ENCODE measurements around the gene BCOR. TPM values are rescaled to one million over a fixed set of nuclear protein-coding genes. Genes with fewer than 3 reads are reported as not detected.

Gene BCOR
- total and polyA plus RNA-seq, 2 of the 13 experiments (the other 11 are each of a cell fraction or from before 2014, with no cell fraction given): 14.3 to 15.2 TPM

DNA sequence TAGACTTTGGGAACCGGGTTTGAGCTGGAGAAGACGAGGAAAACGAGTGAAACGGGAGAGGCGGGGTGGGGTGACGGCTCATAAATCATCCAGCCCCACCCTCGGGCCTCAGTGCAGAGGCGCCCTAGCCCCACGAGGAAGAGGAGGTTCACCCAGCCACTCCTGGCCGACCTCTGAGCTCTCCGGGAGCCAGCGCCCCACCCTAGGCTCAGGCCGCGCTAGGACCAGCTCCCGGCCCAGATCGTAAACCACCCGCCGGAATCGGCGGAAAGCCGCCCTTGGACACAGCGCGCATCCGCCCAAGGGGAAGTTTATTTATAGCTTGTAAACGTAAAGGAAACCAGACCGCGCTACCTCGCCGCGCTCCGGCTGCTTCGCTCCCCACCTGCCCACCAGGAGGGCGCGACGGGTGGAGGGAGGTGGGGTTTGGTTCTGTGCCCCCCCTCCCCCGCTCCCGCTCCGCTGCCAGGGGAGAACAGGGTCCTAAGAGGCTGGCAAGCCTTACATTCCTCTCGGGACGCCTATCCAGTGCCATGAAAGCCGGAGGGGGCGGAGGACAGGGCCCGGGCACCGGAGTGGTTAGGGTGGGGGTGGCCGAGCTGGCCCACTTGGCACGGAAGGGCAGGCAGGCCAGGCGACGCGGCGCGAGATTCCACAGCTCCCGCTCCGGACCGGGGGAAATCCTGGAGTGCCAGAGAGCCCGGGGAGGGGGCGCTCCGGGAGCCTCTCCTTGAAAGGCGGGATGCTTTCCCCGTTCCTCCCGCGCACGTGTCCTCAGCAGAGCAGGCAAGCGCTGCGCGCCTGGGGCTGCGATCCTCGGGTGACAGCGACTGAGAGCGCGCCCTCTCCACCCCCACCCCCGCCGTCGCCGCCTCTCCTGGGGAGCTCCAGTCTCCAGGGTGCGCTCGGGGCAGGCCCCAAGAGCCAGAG, 84.2 kb downstream of the BCOR start (continued):
- TF ChIP-seq, protein P1, sequence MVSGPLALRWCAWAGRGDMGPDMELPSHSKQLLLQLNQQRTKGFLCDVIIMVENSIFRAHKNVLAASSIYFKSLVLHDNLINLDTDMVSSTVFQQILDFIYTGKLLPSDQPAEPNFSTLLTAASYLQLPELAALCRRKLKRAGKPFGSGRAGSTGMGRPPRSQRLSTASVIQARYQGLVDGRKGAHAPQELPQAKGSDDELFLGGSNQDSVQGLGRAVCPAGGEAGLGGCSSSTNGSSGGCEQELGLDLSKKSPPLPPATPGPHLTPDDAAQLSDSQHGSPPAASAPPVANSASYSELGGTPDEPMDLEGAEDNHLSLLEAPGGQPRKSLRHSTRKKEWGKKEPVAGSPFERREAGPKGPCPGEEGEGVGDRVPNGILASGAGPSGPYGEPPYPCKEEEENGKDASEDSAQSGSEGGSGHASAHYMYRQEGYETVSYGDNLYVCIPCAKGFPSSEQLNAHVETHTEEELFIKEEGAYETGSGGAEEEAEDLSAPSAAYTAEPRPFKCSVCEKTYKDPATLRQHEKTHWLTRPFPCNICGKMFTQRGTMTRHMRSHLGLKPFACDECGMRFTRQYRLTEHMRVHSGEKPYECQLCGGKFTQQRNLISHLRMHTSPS (CRISPR knock-in tag; IDR thresholded peaks at IDR 0.05; ENCODE audit: low read depth): 0 out of 2 replicates have a peak, but pooled peaks have one; percentile 32
- no peak for TF ChIP-seq ZNF772 (CRISPR knock-in tag; IDR thresholded peaks at IDR 0.05)
- no peak for TF ChIP-seq ZNF160 (CRISPR knock-in tag; IDR thresholded peaks at IDR 0.05)
- TF ChIP-seq, protein P2, sequence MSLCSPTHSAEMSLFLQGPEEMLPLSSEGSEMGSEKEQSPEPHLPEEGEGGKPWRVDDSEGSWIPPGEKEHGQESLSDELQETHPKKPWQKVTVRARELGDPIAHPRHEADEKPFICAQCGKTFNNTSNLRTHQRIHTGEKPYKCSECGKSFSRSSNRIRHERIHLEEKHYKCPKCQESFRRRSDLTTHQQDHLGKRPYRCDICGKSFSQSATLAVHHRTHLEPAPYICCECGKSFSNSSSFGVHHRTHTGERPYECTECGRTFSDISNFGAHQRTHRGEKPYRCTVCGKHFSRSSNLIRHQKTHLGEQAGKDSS (CRISPR knock-in tag; IDR thresholded peaks at IDR 0.05; ENCODE audit: borderline replicate concordance, low read depth): 0 out of 2 replicates have a peak, but pooled peaks have one; percentile 25
- 0 out of 2 replicates have a peak, but pooled peaks have one; percentile 42 for TF ChIP-seq JUN (CRISPR knock-in tag; IDR thresholded peaks at IDR 0.05)
- TF ChIP-seq, protein P3, sequence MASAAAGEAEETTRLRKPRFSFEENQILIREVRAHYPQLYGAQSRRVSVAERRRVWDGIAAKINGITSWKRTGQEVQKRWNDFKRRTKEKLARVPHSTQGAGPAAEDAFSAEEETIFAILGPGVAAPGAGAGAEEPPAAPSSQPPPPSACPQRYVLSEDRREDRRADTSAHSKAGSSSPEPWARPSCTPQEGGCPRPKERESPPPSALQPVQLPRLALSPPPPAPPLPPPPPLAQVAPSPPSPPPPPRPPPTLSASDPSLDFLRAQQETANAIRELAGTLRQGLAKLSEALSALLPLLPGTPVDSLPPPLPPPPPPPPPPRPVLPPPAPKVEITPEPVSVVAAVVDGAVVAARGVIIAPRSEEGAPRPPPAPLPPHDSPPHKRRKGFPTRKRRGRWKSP (CRISPR knock-in tag; IDR thresholded peaks at IDR 0.05): no peak
- TF ChIP-seq ZNF776 (CRISPR knock-in tag; IDR thresholded peaks at IDR 0.05): no peak
- TF ChIP-seq, protein P4, sequence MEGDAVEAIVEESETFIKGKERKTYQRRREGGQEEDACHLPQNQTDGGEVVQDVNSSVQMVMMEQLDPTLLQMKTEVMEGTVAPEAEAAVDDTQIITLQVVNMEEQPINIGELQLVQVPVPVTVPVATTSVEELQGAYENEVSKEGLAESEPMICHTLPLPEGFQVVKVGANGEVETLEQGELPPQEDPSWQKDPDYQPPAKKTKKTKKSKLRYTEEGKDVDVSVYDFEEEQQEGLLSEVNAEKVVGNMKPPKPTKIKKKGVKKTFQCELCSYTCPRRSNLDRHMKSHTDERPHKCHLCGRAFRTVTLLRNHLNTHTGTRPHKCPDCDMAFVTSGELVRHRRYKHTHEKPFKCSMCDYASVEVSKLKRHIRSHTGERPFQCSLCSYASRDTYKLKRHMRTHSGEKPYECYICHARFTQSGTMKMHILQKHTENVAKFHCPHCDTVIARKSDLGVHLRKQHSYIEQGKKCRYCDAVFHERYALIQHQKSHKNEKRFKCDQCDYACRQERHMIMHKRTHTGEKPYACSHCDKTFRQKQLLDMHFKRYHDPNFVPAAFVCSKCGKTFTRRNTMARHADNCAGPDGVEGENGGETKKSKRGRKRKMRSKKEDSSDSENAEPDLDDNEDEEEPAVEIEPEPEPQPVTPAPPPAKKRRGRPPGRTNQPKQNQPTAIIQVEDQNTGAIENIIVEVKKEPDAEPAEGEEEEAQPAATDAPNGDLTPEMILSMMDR (CRISPR knock-in tag; IDR thresholded peaks at IDR 0.05): 0 out of 2 replicates have a peak, but pooled peaks have one; percentile 0
- TF ChIP-seq RARA (CRISPR knock-in tag; IDR thresholded peaks at IDR 0.05): 0 out of 2 replicates have a peak, but pooled peaks have one; percentile 14
- TF ChIP-seq NAIF1 (CRISPR knock-in tag; IDR thresholded peaks at IDR 0.05; ENCODE audit: borderline replicate concordance): no peak
- no peak for TF ChIP-seq ZBTB8A (CRISPR knock-in tag; IDR thresholded peaks at IDR 0.05; ENCODE audit: borderline replicate concordance, low read depth)
- 0 out of 2 replicates have a peak, but pooled peaks have one; percentile 30 for TF ChIP-seq SATB2 (CRISPR knock-in tag; IDR thresholded peaks at IDR 0.05)
- 0 out of 2 replicates have a peak, but pooled peaks have one; percentile 14 for TF ChIP-seq ZNF777 (CRISPR knock-in tag; IDR thresholded peaks at IDR 0.05)
- no peak for TF ChIP-seq RAD51 (IDR thresholded peaks at IDR 0.05; ENCODE audit: borderline replicate concordance)
- TF ChIP-seq, protein P5, sequence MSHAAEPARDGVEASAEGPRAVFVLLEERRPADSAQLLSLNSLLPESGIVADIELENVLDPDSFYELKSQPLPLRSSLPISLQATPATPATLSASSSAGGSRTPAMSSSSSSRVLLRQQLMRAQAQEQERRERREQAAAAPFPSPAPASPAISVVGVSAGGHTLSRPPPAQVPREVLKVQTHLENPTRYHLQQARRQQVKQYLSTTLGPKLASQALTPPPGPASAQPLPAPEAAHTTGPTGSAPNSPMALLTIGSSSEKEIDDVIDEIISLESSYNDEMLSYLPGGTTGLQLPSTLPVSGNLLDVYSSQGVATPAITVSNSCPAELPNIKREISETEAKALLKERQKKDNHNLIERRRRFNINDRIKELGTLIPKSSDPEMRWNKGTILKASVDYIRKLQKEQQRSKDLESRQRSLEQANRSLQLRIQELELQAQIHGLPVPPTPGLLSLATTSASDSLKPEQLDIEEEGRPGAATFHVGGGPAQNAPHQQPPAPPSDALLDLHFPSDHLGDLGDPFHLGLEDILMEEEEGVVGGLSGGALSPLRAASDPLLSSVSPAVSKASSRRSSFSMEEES (CRISPR knock-in tag; IDR thresholded peaks at IDR 0.05): no peak
- TF ChIP-seq, protein P6, sequence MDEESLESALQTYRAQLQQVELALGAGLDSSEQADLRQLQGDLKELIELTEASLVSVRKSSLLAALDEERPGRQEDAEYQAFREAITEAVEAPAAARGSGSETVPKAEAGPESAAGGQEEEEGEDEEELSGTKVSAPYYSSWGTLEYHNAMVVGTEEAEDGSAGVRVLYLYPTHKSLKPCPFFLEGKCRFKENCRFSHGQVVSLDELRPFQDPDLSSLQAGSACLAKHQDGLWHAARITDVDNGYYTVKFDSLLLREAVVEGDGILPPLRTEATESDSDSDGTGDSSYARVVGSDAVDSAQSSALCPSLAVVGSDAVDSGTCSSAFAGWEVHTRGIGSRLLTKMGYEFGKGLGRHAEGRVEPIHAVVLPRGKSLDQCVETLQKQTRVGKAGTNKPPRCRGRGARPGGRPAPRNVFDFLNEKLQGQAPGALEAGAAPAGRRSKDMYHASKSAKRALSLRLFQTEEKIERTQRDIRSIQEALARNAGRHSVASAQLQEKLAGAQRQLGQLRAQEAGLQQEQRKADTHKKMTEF (CRISPR knock-in tag; IDR thresholded peaks at IDR 0.05): no peak; the same call in 1 of the 2 replicates
- no peak for TF ChIP-seq ZMAT3 (CRISPR knock-in tag; conservative IDR thresholded peaks at IDR 0.05)
- no peak for TF ChIP-seq GFI1 (CRISPR knock-in tag; IDR thresholded peaks at IDR 0.05; ENCODE audit: borderline replicate concordance)
